ENCODE measurements around the gene MTIF2. TPM values are rescaled to one million over a fixed set of nuclear protein-coding genes. Genes with fewer than 3 reads are reported as not detected.
"Not testable (repeated sequence)": the region's sequence is repeated elsewhere in the genome, so short reads cannot be mapped to it uniquely, and the experiment has no call there.

MTIF2 gene
- total RNA-seq, 2 donors from 2014 or later, result 39.1 to 49.9 TPM

- no peaks in the 10 kb centered on the region for H3K9me3 ChIP-seq
- no peak for TF ChIP-seq CTCF (IDR thresholded peaks at IDR 0.05)
- no peak overlapping the region for H3K9ac ChIP-seq (ENCODE audit: low read depth in 2 of 2, low read length in 2 of 2)
- no peaks in the 10 kb centered on the region for H3K36me3 ChIP-seq
- H3K4me1 ChIP-seq, result no peaks in the 10 kb centered on the region
- intact Hi-C loops (cut with DNase I), result no loop called here
- H3K4me3 ChIP-seq, result no peak overlapping the region
- DNase-seq, result no peak
- no peaks in the 10 kb centered on the region for H3K27me3 ChIP-seq
- H3K27ac ChIP-seq, result no peak overlapping the region
Observed at GRCh38 chr2:55200416-55200815, 68.6 kb downstream of the MTIF2 start.

- intact Hi-C loops (cut with DNase I), result no loop called here
- H3K27ac ChIP-seq, result no peak overlapping the region
- no peak for DNase-seq
- no peaks in the 10 kb centered on the region for H3K9me3 ChIP-seq
- H3K27me3 ChIP-seq, result no peaks in the 10 kb centered on the region
- H3K9ac ChIP-seq (ENCODE audit: low read depth in 2 of 2, low read length in 2 of 2), result no peak overlapping the region
- H3K4me1 ChIP-seq, result no peaks in the 10 kb centered on the region
- H3K4me3 ChIP-seq, result no peak overlapping the region
- no peak for TF ChIP-seq CTCF (IDR thresholded peaks at IDR 0.05)
- no peaks in the 10 kb centered on the region for H3K36me3 ChIP-seq
Observed at GRCh38 chr2:55196526-55196925, 72.5 kb downstream of the MTIF2 start.

- H3K27me3 ChIP-seq; H3K27ac ChIP-seq; H3K4me1 ChIP-seq; H3K9me3 ChIP-seq; H3K4me3 ChIP-seq; H3K36me3 ChIP-seq; intact Hi-C loops (cut with DNase I); DNase-seq; H3K9ac ChIP-seq (ENCODE audit: low read depth in 2 of 2, low read length in 2 of 2): not testable (repeated sequence)
Observed at GRCh38 chr2:55191888-55192287, 77.1 kb downstream of the MTIF2 start.

GRCh38 chr2:55186837-55187236 is 82.2 kb downstream of the MTIF2 start:
- H3K27ac ChIP-seq; H3K27me3 ChIP-seq; H3K36me3 ChIP-seq; H3K9ac ChIP-seq (ENCODE audit: low read depth in 2 of 2, low read length in 2 of 2); DNase-seq; H3K4me1 ChIP-seq; intact Hi-C loops (cut with DNase I); H3K9me3 ChIP-seq; H3K4me3 ChIP-seq: not testable (repeated sequence)

Other genes starting within 250 kb of the MTIF2 start
- 100 to 1,000 TPM; 199 to 280 TPM for gene RTN4, start 218.8 kb downstream of the MTIF2 start, total RNA-seq
- gene CLHC1, start 36.9 kb downstream of the MTIF2 start, total RNA-seq, result 1 to 10 TPM; 8.1 to 8.9 TPM
- 100 to 1,000 TPM; 756 to 773 TPM for gene RPS27A, start 36.5 kb downstream of the MTIF2 start, total RNA-seq
- gene CCDC88A, start 150.6 kb upstream of the MTIF2 start, total RNA-seq, result 10 to 100 TPM in 1 of 2 donors, 1 to 10 TPM in 1; 4.2 to 11.4 TPM